ENCODE results near the gene GP1BB.

Gene GP1BB

DNA sequence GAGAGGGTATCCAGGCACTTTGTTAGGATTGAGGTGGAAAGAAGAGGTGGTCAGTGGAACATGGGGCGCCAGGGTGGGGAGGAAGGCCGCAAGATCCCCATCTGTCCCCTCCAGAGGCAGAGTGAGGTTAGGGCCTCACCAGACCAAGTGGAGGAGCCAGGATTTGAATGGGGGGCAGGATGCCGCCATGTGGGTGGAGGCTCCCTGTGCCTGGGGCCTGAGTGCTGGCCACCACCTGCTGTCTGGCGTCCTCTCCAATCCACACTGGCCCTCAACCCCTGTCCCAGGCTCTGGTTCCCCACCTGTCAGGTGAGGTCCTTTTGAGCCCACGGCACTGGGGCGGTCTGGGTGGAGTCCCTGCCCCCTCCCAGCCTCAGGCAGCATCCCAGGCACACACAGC is 19.7 kb downstream of the GP1BB start:
- DNase-seq: no peak

DNA sequence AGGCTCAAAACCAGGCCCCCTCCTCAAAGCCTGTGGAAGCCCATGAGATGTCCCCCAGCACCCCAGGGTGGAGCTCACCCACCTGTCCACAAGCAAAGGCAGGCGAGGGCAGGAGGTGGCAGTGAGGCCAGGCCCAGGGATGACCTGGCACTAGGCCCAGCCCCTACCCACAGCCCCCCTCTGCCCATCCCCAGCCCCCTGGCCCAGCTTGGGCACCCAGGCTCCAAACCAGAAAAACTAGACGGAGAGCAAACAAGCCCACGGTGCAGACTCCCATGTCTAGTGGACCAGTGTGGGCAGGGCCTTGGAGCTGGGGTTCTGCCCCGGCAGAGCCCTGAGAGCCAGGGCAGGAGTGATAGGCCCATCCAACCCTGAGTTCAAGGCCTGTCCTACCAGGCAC is 20.3 kb downstream of the GP1BB start:
- no peak for DNase-seq

DNA sequence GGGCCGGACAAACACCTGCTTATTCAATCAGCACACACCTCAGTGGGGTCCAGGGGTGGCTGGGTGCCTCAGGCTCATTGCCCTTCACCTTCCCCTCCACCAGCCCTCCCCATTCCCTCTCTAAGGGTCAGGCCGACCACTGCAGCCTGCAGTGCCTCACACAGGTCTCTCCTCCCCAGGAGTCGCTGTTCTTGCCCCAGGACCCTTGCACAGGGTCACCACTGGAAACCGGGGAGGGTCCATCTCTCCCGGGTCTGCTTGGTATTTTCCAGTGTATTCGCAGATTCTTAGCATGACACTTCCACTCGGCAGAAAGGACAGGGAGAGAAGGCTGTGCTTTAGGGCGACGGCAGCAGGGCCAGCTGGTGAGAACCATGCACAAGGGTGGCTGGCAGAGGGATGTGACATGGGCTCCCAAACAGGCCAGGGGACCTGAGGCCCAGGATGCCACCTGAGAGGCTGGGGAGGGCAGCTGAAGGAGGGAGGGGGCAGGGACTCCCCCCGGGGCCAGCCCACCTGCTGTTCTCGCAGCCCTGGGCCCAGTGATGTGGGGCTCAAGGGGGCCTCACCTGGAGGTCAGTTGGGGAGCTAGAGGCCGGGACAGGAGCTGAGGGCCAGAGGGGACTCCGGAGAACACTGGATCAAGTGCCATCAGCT is 21.1 kb downstream of the GP1BB start:
- no peak for DNase-seq

DNA sequence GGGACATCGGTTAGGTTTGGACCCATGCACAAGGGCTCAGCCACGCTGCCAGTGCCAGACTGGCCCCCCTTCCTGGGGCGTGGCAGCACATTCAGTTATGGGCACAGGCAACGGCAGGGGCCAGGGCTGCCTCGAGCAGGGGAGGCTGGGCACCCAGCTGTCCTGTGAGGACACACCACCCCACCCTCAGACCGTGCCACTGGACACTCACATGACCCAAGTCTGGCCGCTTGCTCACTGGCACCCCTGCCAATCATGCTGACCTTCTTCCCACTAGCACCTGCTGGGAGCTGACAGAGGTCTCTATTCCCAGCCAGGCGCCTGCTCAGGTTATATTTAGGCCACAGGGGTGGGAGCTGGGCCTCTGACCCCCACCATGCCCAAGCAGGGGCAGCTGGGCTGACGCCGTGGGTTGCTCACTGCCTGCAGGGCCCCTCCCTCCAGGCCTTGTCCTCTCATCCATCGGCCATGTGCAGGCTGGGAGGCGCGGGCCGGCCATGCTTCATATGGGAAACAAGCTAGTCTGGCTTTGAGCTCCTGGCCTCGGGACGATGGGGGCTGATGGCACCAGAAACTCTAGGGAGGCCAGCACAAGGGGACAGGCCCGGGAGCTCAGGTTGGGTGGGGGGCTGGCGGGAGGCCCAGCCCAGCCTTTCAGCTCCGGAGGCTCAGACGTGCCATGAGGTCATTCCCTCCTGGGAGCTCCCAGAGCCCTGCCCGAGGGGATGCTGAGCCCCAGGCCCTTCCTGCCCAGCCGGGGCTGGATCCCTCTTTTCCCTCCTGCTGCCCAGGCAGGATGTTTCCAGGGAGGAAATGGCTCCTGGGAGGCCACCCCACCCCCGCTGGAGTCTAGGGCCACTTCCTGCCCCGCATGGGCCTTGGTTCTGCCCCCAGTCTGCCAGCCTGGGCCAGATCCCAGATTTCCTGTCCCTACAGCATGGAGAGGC is 22.1 kb downstream of the GP1BB start:
- no peak for DNase-seq

DNA sequence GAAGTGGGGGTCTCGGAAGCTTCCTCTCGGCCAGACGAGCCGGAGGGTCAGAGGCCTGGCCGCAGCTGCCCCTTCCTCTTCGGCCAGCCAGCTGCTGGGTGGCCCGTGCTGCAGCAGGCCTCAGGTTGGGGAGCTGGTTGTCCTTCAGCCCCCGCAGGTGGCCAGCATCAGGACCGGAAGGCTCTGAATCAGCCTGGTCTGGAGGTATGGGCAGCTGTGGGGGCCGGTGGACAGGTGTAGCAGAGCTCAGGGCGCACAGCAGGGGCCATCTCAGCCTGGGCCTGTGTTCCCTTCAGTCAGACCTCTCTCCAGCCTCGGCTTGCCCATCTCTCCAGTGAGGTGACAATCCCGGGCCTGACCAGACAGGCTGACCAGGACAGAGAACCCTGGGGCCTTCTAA is 23.4 kb downstream of the GP1BB start:
- no peak for DNase-seq

DNA sequence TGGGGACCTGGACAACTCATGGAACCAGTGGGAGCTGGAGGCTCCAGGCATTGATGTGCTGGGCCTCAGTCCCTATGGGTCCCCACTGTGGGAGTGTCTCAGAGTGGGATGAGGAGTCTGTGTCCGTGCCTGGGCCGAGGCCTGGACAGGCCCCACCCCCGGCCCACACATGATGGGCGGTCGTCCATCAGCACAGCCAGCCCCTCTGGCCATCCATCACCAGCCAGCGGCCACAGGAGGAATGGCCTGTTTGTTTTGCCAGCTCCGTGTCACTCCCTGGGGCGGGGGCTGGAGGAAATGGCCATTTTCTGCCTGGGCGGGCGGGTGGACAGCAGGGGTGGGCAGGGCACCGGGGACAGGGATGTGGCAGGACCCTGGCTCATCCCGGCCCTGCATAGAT is 24.2 kb downstream of the GP1BB start:
- DNase-seq: no peak

DNA sequence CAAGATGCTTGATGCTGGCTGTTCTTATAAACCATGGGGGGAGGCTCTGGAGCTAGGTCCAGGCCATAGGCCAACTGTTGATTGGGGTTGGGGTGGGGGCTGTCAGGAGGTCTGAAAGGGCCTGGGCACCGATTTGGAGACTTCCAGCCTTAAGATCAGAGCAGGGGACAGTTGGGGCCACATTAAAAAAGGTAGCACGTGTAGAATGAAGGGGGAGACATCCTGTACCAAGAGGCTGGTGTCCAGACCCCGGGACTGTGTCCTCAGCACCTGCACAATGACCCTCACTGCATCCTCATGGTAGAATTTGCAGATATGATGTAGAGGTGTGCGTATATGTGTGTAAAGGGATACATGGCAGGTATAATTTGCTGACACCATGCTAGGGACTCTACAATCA is 24.8 kb downstream of the GP1BB start:
- no peak for DNase-seq

DNA sequence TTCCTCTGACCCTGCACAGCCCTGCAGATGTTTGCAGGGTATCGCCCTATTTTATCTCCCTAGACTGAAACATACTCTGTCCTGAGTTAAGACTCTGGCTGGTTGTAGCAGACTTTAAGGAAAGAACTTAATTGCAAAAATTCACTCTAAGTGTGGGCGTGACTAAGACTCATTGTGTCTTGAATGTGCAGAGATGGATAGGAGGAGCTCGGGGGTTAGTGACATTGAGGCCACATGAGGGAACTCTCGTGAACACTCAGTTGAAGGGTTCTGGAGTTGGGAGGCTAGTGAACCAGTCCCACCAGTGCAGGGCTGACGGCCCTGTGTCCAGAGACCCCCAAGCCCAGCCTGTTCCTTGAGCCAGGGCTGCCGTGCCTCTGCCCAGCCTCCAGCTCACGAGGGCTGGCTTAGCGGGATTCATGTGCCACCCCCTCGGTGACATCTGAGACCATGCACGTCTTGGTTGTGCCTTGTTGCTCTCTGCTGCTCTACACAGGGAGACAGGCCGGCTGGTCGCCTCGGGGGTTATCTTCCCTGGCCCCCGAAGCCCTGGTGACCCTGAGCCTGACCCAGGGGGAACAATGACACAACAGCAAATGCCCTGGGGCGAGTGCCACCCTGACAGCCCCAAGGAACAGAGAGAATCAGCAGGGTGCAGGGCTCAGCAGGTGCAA is 25.8 kb downstream of the GP1BB start:
- no peak for DNase-seq

DNA sequence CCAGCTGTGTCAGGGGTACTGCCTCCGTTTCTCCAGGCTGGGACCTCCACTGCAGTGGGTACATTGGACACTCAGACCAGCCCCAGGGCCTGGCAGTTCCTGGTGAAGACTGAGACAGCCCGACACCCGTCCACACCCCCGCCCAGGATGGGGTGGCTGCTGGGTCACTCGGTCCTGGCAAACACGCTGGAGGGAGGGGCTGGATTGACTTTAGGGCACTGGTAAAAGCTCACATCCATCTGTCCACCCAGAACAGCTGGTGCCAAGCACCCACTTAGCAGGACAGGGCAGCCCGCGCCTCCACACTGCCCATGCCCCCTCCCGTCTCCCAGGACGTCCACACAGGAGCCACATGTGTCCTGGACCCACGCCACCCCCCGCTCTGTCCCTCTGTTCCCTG is 26.5 kb downstream of the GP1BB start:
- no peak for DNase-seq

DNA sequence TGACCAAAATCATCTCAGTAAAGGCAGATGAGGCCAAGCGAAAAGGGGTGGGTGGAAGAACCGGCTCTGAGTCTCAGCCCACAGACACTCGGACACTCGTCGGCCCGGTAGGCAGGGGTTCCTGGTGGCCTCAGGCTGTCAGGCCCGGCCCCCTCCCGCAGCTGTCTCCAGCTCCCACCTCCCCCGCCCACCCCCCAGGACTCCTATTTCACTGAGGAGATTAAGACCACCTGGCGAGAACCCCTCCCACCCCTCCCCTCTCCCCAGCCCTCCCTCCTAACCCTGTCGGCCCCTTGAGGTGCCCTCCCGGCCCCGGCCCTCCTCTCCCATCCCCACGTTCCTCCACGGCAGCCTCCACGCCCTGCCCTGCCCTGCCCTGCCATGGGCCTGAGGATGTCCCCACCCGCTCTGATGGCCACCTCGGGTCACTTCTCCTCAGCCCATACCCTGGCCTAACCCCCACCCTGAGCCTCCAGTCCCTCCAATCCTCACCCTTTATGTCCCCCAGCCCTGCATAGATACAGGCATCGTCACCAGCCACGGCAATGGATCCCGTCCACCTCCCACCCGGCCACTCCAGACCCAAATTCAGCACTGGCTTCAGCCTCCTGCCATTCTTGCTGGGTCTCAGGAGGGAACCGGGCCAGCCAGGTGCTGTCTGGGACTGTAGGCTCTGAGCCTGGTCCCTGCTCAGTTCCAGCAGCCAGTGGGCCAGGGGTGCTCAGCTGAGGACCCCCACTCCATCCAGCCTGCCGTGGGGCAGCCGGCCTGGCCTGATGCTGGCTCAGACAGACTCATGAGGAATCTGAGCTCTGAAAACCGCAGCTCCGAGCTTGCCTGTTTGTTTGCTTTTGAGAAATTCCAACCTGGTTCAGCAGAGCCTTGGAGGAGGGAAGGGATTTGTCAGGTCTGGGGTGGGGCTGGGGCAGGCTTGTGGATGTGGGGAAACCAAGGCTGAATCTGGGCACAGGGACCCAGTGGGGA is 27.5 kb downstream of the GP1BB start:
- peak; percentile 61 for DNase-seq

DNA sequence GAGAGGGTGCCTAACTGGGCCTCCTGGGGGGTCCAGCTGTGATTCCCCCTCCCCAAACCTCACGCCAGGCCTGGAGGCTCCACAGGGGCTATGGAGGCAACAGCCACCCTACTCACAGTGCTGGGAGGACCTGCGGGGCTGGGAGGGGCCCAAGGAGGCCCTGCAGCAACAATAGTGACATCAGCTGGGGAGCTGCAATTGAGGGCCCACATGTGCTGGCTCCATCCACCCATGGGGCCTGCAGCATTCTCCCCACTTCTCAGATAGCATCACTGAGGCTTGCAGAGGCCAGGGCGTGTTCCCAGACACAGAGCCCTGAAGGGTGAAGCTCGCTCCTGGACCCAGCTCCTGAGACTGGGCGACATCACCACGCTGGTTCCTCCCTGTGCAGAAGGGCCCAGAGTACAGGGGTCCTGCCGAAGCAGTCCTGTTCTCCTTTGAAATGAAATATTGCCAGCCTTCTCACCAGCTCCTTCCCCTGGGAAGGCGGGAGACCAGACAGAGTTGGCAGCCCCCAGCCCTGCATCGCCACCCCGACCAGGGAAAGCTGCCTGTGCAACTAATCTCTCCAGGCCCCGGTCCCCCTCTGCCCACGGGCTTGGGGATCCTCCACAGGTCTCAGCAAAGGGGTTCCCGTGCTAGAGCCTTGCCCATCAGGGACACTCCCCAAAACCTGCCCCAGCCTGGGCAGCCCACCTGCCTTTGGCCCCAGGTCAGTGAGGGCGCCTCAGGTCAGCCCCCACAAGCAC is 28.3 kb downstream of the GP1BB start:
- no peak for DNase-seq

DNA sequence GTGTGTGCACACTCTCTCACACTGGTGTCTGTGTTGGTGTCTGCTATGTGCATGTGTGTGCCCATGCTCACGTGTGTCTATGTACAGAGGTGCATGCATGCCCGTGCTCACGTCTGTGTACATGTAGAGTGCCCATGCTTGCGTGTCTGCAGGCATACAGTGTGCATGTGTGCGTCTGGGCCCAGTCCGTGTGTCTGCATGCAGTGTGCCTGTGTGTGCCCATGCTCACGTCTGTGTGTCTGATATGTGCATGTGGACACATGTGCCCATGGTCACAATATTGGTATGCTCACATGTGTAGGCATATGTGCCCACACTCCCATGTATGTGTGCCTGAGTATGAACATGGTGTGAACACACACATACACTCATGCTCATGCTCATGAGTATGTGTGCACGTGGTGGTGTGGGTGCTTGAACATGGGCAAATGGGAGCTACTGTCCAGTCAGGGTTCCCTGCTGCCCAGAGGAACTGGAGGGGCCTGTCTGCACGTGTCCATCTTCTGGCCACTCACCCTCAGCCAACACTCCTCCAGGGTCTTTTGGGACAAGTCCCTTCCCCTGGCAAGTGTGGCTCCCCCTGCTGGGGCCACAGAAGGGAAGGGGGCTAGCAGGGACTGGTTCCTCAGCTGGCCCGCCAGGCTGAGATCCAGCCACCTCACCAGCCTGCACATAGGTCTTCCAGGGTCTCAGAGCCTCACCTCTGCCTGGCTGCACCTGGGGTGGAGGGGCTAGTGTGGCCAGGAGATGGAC is 29.9 kb downstream of the GP1BB start:
- DNase-seq: no peak

DNA sequence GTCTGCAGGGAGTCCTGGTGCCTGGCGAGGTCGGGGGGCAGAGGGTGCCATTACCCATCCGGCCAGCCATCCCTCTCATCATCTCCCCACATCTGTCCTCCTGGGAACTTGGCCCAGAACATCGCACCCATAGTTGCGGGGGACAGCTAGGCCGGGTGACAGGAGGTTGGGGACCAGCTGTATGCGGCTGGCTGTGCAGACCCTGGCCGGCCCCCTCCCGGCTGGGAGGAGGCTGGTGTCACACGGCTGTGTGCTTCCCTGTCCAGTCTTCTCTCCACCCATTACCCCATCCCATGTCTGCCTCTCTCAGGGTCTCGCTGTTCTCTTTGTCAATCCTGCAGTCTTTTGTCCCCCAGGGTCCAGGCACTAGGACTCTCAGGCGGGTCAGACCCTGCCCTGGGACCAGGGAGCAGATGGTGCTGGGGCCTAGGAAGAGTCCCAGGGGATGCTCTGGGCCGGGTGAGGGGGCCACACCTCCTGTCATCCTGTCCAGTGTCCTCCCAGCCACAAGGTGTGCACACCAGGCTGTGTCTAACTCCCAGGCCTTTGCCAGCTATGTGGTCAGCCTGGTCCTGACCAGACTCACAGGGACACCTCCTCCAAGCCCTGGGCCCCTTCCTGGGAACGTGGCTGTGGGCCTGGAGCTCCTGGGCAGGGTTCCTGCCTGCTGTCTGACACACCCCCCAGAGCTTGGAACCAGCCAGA is 30.8 kb downstream of the GP1BB start:
- no peak for DNase-seq

DNA sequence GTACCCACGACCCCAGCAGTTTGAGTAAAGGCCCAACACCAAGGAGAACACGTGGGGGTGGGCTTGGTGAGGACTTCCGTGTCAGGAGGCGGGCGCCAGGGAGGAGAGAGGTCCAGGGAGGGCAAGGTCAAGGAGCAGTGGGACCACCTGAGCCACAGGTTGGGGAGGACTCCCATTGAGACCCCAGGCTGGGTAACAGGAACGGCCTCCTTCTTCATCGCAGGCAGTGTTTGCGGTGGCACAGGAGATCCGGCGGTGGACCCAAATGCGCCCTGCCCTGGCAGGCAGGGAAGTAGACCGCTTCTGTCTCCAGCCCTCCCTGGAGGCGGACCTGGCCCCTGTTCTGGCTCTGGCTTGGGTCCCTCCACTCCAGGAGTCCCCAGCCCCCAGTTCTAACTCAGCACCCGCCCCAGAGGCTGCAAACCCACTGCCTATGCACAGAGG is 31.4 kb downstream of the GP1BB start:
- no peak for DNase-seq

DNA sequence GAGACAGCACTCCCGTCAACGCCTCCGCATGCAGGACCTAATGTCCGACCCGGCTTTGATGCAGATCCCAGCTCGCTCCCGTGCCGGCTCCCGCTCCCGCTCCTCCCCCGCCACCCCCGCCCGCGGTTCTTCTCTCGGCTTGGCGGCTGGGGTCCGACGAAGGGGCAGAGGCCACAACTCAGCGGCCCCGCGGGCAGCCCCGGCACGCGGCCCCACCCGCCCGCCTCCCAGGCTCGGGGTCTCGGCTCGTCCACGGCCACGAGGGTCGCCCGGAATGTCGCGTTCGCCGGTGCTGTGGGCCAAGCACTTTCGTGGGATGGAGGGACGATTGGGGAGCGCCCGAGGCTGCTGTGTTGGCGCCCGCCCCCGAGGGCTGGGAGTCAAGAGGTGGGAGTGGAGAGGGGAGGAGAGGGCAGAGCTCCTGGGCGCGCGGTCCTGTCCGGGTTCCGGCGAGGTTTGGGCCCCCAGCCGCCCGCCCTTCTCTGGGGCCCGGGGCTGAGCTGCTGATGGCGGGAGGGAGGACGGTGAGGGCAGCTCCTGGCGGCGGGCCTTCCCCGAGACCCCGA is 31.9 kb downstream of the GP1BB start:
- DNase-seq: no peak

DNA sequence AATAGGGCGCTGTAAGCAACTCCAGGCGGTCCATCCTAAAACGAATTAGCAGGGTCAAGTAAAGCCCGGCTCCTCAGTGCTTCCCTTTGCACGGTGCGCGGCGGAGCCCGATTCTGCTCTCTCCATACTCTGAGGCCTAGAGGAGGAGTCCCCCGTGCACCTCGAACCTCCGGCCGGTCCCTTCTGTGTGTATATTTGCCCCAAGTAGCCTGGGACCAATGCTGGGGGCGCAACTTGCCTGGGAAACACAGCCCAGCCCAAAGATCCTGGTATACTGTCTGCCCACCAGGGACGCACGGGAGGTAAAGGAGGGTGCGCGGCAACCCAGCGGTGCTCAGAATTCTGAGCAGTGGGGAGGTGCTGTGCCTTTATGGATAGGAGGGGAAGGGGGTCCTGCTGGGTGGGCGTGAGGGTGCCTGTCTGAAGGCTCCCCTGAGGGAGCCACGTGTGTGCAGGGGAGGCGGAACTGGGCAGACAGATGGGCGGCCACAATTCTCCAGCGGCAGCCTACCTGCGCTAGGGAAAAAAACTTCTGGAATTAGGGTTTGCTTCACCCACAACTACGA is 32.5 kb downstream of the GP1BB start:
- no peak for DNase-seq

DNA sequence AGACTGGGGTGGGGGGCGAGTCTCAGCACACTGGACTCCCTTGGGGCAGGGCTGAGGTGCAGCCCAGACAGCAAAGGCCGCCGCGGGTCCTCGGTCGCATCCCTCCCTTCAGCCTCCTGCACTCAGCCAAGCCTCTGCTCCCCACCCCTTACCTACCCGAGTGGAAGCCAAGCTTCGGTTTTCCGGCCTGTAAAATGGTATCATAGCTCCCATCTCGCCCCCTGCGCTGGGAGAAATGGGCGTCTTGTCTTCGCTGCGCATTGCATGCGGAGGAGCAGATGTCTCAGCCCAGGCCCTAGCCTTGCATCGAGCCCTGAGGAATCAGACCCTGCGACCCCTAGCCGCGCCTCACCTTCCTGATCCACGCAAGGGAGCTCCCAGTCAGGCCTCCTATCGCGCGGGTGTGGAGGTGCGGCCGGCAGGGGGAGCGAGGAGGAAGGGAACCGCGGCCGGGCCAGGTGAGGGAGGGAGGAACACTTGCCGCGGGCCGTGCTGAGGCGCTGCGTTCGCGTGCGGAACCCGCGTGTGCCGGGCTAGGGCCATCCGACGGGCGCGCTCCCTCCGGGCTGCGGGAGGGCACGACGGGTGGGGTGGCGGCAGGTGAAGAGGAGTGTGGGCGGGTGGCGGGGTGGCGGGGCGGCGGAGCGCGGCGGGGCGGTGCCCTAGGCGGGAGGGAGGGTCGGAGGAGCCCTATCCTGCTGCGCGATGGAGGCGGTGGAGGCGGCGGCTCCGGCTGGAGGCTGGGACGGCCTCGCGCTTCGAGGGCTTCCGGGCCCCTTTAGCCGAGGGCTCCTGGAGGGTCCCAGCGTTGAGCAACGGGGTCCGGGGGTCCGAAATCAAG is 33.2 kb downstream of the GP1BB start:
- no peak for DNase-seq

DNA sequence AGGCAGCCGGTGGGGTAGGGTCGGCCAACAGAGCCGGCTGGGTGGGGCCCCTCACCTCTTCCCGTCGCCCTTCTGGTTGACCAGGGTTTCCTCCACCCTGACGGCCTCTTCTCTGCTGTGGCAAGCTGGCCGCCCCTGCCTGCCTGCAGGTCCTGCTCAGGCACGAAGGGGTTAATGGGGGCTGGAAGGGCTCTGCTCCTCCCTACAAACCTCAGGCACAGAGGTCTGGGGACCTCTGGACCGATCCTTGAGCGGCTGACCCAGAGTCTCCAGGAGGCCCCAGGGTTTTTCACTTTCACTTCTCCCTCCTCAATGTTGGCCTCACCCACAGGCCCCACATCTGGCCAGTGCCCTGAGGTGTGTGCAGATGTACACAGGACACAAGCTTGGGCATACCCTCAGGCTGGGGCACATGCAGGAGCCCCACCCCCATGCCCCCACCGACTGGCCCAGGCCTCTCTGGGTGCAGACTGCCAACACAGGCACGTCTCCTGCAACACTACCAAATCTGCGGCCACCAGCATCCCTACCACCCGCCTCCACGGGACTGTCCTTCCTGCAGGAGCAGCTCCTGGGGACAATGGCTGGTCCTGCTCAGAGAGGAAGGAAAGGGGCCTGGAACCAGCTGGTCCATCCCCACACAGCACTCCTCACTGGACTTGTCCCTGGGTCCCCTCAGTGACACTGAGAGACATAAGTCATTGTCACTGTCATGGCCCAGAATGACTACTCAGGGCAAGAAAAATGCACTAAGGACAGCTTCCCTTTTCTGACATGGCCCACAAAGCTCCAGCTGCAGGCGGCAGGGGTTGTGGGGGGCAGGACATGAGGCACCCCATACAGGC is 34.0 kb downstream of the GP1BB start:
- DNase-seq: no peak
